NCI-H524 treated with DMSO at 0.1 percent for 48 hours (cell line): ENCODE measurements around the gene RETN.
"Not testable (repeated sequence)": the region's sequence is repeated elsewhere in the genome, so short reads cannot be mapped to it uniquely, and the experiment has no call there.

Experiments used
- DNase-seq: peaks from one replicate; lab custom pipeline; 2025; lab: John Stamatoyannopoulos, UW

RETN gene

GRCh38 chr19:7637374-7638256 is 31.2 kb upstream of the RETN start:
- DNase-seq: no peak

- peak; percentile 85 for DNase-seq
Measured at GRCh38 chr19:7638802-7639465, 29.9 kb upstream of the RETN start.

- DNase-seq: no peak
Measured at GRCh38 chr19:7639863-7640348, 28.9 kb upstream of the RETN start.

- DNase-seq: no peak
Measured at GRCh38 chr19:7640803-7641202, 28.0 kb upstream of the RETN start.

GRCh38 chr19:7641290-7642276 is 27.3 kb upstream of the RETN start:
- DNase-seq: no peak

GRCh38 chr19:7642295-7643030 is 26.4 kb upstream of the RETN start:
- no peak for DNase-seq

GRCh38 chr19:7643031-7643415 is 25.8 kb upstream of the RETN start:
- DNase-seq: no peak

GRCh38 chr19:7643629-7644549 is 25.0 kb upstream of the RETN start:
- not testable (repeated sequence) for DNase-seq

- no peak for DNase-seq
Measured at GRCh38 chr19:7644550-7644877, 24.3 kb upstream of the RETN start.

- DNase-seq: no peak
Measured at GRCh38 chr19:7645163-7645562, 23.7 kb upstream of the RETN start.

GRCh38 chr19:7645656-7646425 is 23.0 kb upstream of the RETN start:
- no peak for DNase-seq

GRCh38 chr19:7646426-7646700 is 22.5 kb upstream of the RETN start:
- no peak for DNase-seq

- no peak for DNase-seq
Measured at GRCh38 chr19:7647156-7647555, 21.7 kb upstream of the RETN start.

GRCh38 chr19:7648265-7649014 is 20.4 kb upstream of the RETN start:
- DNase-seq: no peak

GRCh38 chr19:7650148-7650547 is 18.7 kb upstream of the RETN start:
- no peak for DNase-seq

- DNase-seq: peak; percentile 32
Measured at GRCh38 chr19:7652061-7652641, 16.7 kb upstream of the RETN start.

GRCh38 chr19:7654401-7654800 is 14.4 kb upstream of the RETN start:
- DNase-seq: no peak

GRCh38 chr19:7655581-7655980 is 13.3 kb upstream of the RETN start:
- no peak for DNase-seq
